Neural crest cell (in vitro differentiated cells): Measurements from ENCODE around the gene GMDS. TPM values are rescaled to one million over a fixed set of nuclear protein-coding genes. Genes with fewer than 3 reads are reported as not detected.

Experiments
- DNase-seq: peaks from one replicate; pipeline ENCODE4 v3.0.0; 2021; ENCODE audit warnings: low read depth, mixed read lengths, low spot score
- H3K27ac Mint-ChIP-seq: one replicate; pipeline ENCODE4 v1.8.0; 2021; ENCODE audit warnings: mild to moderate bottlenecking, mixed read lengths; ENCODE audit not compliant: unreplicated experiment
- H3K27me3 Mint-ChIP-seq: 2 replicates; pipeline ENCODE4 v1.8.0; 2021; ENCODE audit warnings: low read depth, mild to moderate bottlenecking, mixed read lengths
- H3K36me3 Mint-ChIP-seq: 2 replicates; pipeline ENCODE4 v1.8.0; 2021; ENCODE audit warnings: low read depth, mild to moderate bottlenecking, mixed read lengths
- H3K4me1 Mint-ChIP-seq: 2 replicates; pipeline ENCODE4 v1.8.0; 2021; ENCODE audit warnings: mixed read lengths
- H3K4me3 Mint-ChIP-seq: one replicate; pipeline ENCODE4 v1.8.0; 2021; ENCODE audit warnings: mild to moderate bottlenecking, mixed read lengths
- H3K9me3 Mint-ChIP-seq: 2 replicates; pipeline ENCODE4 v1.8.0; 2021; ENCODE audit warnings: mixed read lengths
- CTCF ChIP-seq: fragments of 200-600 bp; sonication (generic); conservative IDR thresholded peaks from 2 replicates; pipeline ENCODE4 v1.5.0; 2021; ENCODE audit warnings: antibody characterized with exemption, mild to moderate bottlenecking
- total RNA-seq: library from RNA; stranded (reverse); gene quantifications from 2 replicates; pipeline ENCODE4 v1.2.1, GENCODE V29; 2021

GMDS gene
- total RNA-seq, 1 donor from 2014 or later, result 16.1 TPM

- no peaks in the 10 kb centered on the region for H3K9me3 Mint-ChIP-seq
- no peaks in the 10 kb centered on the region for H3K36me3 Mint-ChIP-seq
- H3K4me1 Mint-ChIP-seq, result peaks cover 26% of the 10 kb centered on the region
- H3K27me3 Mint-ChIP-seq, result peaks cover 50% of the 10 kb centered on the region
- H3K27ac Mint-ChIP-seq, result no peak overlapping the region
- DNase-seq, result no peak
- TF ChIP-seq CTCF, result no peak
- H3K4me3 Mint-ChIP-seq, result no peak overlapping the region
Observed at GRCh38 chr6:1631251-1631650, 614.2 kb downstream of the GMDS start.

GRCh38 chr6:1630771-1631217, 614.6 kb downstream of the GMDS start:
- no peak overlapping the region for H3K27ac Mint-ChIP-seq
- H3K4me1 Mint-ChIP-seq, result peaks cover 26% of the 10 kb centered on the region
- no peak overlapping the region for H3K4me3 Mint-ChIP-seq
- DNase-seq, result no peak
- no peak for TF ChIP-seq CTCF
- no peaks in the 10 kb centered on the region for H3K9me3 Mint-ChIP-seq
- H3K27me3 Mint-ChIP-seq, result peaks cover 54% of the 10 kb centered on the region
- no peaks in the 10 kb centered on the region for H3K36me3 Mint-ChIP-seq

GRCh38 chr6:1630212-1630770, 615.1 kb downstream of the GMDS start:
- no peak overlapping the region for H3K27ac Mint-ChIP-seq
- peaks cover 59% of the 10 kb centered on the region for H3K27me3 Mint-ChIP-seq
- H3K4me1 Mint-ChIP-seq, result peaks cover 24% of the 10 kb centered on the region
- no peak for DNase-seq
- no peak overlapping the region for H3K4me3 Mint-ChIP-seq
- no peaks in the 10 kb centered on the region for H3K36me3 Mint-ChIP-seq
- no peaks in the 10 kb centered on the region for H3K9me3 Mint-ChIP-seq
- no peak for TF ChIP-seq CTCF

GRCh38 chr6:1629316-1629715, 616.1 kb downstream of the GMDS start:
- peaks cover 18% of the 10 kb centered on the region for H3K4me1 Mint-ChIP-seq
- H3K27me3 Mint-ChIP-seq, result peaks cover 69% of the 10 kb centered on the region

GRCh38 chr6:1627827-1628560, 617.4 kb downstream of the GMDS start:
- TF ChIP-seq CTCF, result no peak
- Mint-ChIP-seq H3K4me3 (no peak overlapping the region), H3K36me3 (no peaks in the 10 kb centered on the region), H3K4me1 (peaks cover 23% of the 10 kb centered on the region), H3K9me3 (no peaks in the 10 kb centered on the region), H3K27ac (no peak overlapping the region), H3K27me3 (peaks cover 81% of the 10 kb centered on the region)
- no peak for DNase-seq

More at GRCh38 chr6:1629316-1629715, 616.1 kb downstream of the GMDS start:
- Mint-ChIP-seq H3K9me3 (no peaks in the 10 kb centered on the region), H3K4me3 (no peak overlapping the region), H3K27ac (no peak overlapping the region), H3K36me3 (no peaks in the 10 kb centered on the region)
- no peak for TF ChIP-seq CTCF
- DNase-seq, result no peak
